K562 (cell line): Measurements from ENCODE around the gene GABRR3. TPM values are rescaled to one million over a fixed set of nuclear protein-coding genes. Genes with fewer than 3 reads are reported as not detected.

Source experiments
- E4F1 ChIP-seq: fragments of 250-450 bp; sonication (Bioruptor Pico); IDR thresholded peaks from 2 replicates; pipeline ENCODE4 v1.5.0; 2021; ENCODE audit warnings: mild to moderate bottlenecking, borderline replicate concordance
- EP400 ChIP-seq: fragments of 450-650 bp; IDR thresholded peaks from 2 replicates; pipeline ENCODE4 v1.6.1; 2017; ENCODE audit warnings: antibody characterized with exemption, mild to moderate bottlenecking, moderate library complexity
- ESRRB ChIP-seq: fragments of 250-450 bp; sonication (Bioruptor Pico); IDR thresholded peaks from 2 replicates; pipeline ENCODE4 v1.5.0; 2020; ENCODE audit warnings: mild to moderate bottlenecking, moderate library complexity, borderline replicate concordance
- FOXA3 ChIP-seq, 2 experiments: fragments of 450-650 bp in 1 of 2; sonication (generic) in 1 of 2; formaldehyde crosslinking; IDR thresholded peaks in 1 of 2; conservative IDR thresholded peaks in 1 of 2; 2 replicates each; pipeline versions ENCODE4 v1.4.0 to v1.8.0; 2020 to 2022; ENCODE audit warnings: mild to moderate bottlenecking in 2 of 2, missing genetic modification reagents in 1 of 2
- FOXO4 ChIP-seq: fragments of 450-650 bp; formaldehyde crosslinking; IDR thresholded peaks from 2 replicates; pipeline ENCODE4 v1.4.0; 2020; ENCODE audit warnings: mild to moderate bottlenecking, moderate library complexity
- HDAC6 ChIP-seq: IDR thresholded peaks from 2 replicates; pipeline ENCODE4 v1.6.1; 2012; ENCODE audit warnings: low read depth, mild to moderate bottlenecking, control low read depth, inconsistent platforms, low read length, moderate library complexity
- KDM1A ChIP-seq, 2 experiments: fragments of 450-650 bp; IDR thresholded peaks; 2 replicates each; pipeline ENCODE4 v1.6.1; 2016; ENCODE audit warnings: mild to moderate bottlenecking in 2 of 2
- PCBP2 ChIP-seq: fragments of 200-400 bp; formaldehyde crosslinking; IDR thresholded peaks from 2 replicates; pipeline ENCODE4 v1.6.1; 2018; ENCODE audit warnings: low read length, low read depth, mild to moderate bottlenecking, moderate library complexity; ENCODE audit not compliant: poor library complexity, severe bottlenecking
- POLR3G ChIP-seq: IDR thresholded peaks from 2 replicates; pipeline ENCODE4 v1.6.1; 2011; ENCODE audit not compliant: insufficient read length, insufficient replicate concordance; ENCODE audit errors: extremely low read depth
- SNRNP70 ChIP-seq: fragments of 200-400 bp; formaldehyde crosslinking; optimal IDR thresholded peaks from 2 replicates; pipeline ENCODE3; 2017; ENCODE audit warnings: low read depth, low read length
- TBP ChIP-seq: optimal IDR thresholded peaks from 2 replicates; pipeline ENCODE3; 2011; ENCODE audit warnings: low read depth, low read length, improper control_type of control experiment
- TFAP4 ChIP-seq: sonication (generic); formaldehyde crosslinking; IDR thresholded peaks from 2 replicates; pipeline ENCODE4 v1.8.0; 2022; ENCODE audit warnings: missing genetic modification reagents, mild to moderate bottlenecking, moderate library complexity, borderline replicate concordance
- ZBTB17 ChIP-seq: fragments of 450-650 bp; formaldehyde crosslinking; IDR thresholded peaks from 2 replicates; pipeline ENCODE4 v1.4.0; 2020; ENCODE audit warnings: mild to moderate bottlenecking
- ZNF445 ChIP-seq: fragments of 250-450 bp; sonication (Bioruptor Pico); IDR thresholded peaks from 2 replicates; pipeline ENCODE4 v1.4.0; 2020; ENCODE audit warnings: low read depth, mild to moderate bottlenecking, moderate library complexity
- ZNF655 ChIP-seq: fragments of 250-450 bp; sonication (Bioruptor Pico); IDR thresholded peaks from 2 replicates; pipeline ENCODE4 v1.5.0; 2021
- ZNF75A ChIP-seq: fragments of 450-650 bp; formaldehyde crosslinking; IDR thresholded peaks from 2 replicates; pipeline ENCODE4 v1.4.0; 2020; ENCODE audit warnings: mild to moderate bottlenecking
- ZNF79 ChIP-seq: fragments of 250-450 bp; sonication (Bioruptor Pico); IDR thresholded peaks from 2 replicates; pipeline ENCODE4 v1.4.0; 2020; ENCODE audit warnings: low read depth, mild to moderate bottlenecking, moderate library complexity
- ZNF830 ChIP-seq: fragments of 250-450 bp; sonication (Bioruptor Pico); IDR thresholded peaks from 2 replicates; pipeline ENCODE4 v1.5.0; 2021; ENCODE audit warnings: mild to moderate bottlenecking
- ZSCAN29 ChIP-seq: fragments of 450-650 bp; IDR thresholded peaks from 2 replicates; pipeline ENCODE4 v1.6.1; 2017
- polyA plus RNA-seq, 8 experiments: library from polyadenylated mRNA; depleted of rRNA in 4 of 8; stranded (reverse) in 5 of 8; unstranded in 3 of 8; fragments of >200 nt; fragmentation: Nextera tagmentation in 2 of 8; fragmentation: Illumina TruSeq in 1 of 8; extraction: Ambion mirVana in 2 of 8; extraction: Trizol in 1 of 8; gene quantifications; 2 replicates each; pipeline versions ENCODE4 v1.2.1 to v1.2.3, GENCODE V29; 2011 to 2014; ENCODE audit warnings: inconsistent platforms in 1 of 8, missing spikeins in 1 of 8
- total RNA-seq, 7 experiments: library from RNA; depleted of rRNA in 6 of 7; stranded (reverse); fragments of >200 nt in 6 of 7; fragmentation: Illumina TruSeq in 2 of 7; extraction: Trizol in 2 of 7; gene quantifications; 2 replicates each; pipeline versions ENCODE4 v1.2.1 to v1.2.3, GENCODE V29; 2011 to 2021; ENCODE audit warnings: low replicate concordance in 1 of 7
- TF ChIP-seq, protein P1 (sequence below): IDR thresholded peaks from 2 replicates; pipeline ENCODE4 v1.6.1; 2014; ENCODE audit warnings: antibody characterized with exemption

GABRR3 gene
- total and polyA plus RNA-seq, 9 of the 15 experiments (the other 6 are each of a cell fraction or from before 2014, with no cell fraction given) = not detected

GRCh38 chr3:97971679-97972567 is 63.2 kb downstream of the GABRR3 start, which contains the start of gene RIOX2 (continued):
- TF ChIP-seq ZNF655 = no peak
- no peak for TF ChIP-seq POLR3G
- peak; percentile 85 for TF ChIP-seq EP400
- peak; percentile 74; the same call in 1 of the 2 replicates for TF ChIP-seq TFAP4 (CRISPR knock-in tag)
- TF ChIP-seq HDAC6 = no peak
- TF ChIP-seq KDM1A (IDR thresholded peaks at IDR 0.05) = peak; percentile 21 to 58; a peak in 2 of 4 replicates
- no peak for TF ChIP-seq ZNF79
- no peak for TF ChIP-seq ESRRB (CRISPR knock-in tag)
- no peak for TF ChIP-seq E4F1 (CRISPR knock-in tag)
- TF ChIP-seq TBP = no peak
- TF ChIP-seq FOXA3 (CRISPR knock-in tag; conservative IDR thresholded peaks at IDR 0.05 in 1 of 2, IDR thresholded peaks at IDR 0.05 in 1 of 2) = no peak
- TF ChIP-seq ZNF75A (CRISPR knock-in tag) = no peak
- no peak for TF ChIP-seq ZNF445
- no peak for TF ChIP-seq ZNF830 (CRISPR knock-in tag)
- TF ChIP-seq PCBP2 = no peak
- TF ChIP-seq SNRNP70 = no peak
- TF ChIP-seq, protein P1, sequence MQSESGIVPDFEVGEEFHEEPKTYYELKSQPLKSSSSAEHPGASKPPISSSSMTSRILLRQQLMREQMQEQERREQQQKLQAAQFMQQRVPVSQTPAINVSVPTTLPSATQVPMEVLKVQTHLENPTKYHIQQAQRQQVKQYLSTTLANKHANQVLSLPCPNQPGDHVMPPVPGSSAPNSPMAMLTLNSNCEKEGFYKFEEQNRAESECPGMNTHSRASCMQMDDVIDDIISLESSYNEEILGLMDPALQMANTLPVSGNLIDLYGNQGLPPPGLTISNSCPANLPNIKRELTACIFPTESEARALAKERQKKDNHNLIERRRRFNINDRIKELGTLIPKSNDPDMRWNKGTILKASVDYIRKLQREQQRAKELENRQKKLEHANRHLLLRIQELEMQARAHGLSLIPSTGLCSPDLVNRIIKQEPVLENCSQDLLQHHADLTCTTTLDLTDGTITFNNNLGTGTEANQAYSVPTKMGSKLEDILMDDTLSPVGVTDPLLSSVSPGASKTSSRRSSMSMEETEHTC = no peak
- TF ChIP-seq FOXO4 (CRISPR knock-in tag) = no peak
- TF ChIP-seq ZBTB17 = no peak
- no peak for TF ChIP-seq ZSCAN29
